H1 (cell line): Measurements from ENCODE around the gene C1QL2. TPM values are rescaled to one million over a fixed set of nuclear protein-coding genes. Genes with fewer than 3 reads are reported as not detected.
A peak's percentile ranks its signal among the peaks of the same experiment; 100 is the strongest.

Experiments used
- CTCF ChIA-PET: fragments of 300-600 bp; sonication (Branson Sonifier 250); formaldehyde crosslinking; loops from one replicate; lab custom pipeline; 2021; ENCODE audit not compliant: partially characterized antibody; lab: Charles Lee
- POLR2A ChIA-PET: fragments of 300-600 bp; sonication (Branson Sonifier 250); formaldehyde crosslinking; loops from one replicate; lab custom pipeline; 2021; ENCODE audit warnings: inconsistent platforms; ENCODE audit not compliant: partially characterized antibody; lab: Charles Lee
- DNase-seq, 2 experiments: peaks; one replicate each; pipeline versions ENCODE4 v3.0.0 to v3.0.0-alpha.2; 2010 to 2022; ENCODE audit warnings: low spot score in 2 of 2, low read depth in 1 of 2, mixed read lengths in 1 of 2
- FAIRE-seq: peaks from 2 replicates; lab custom pipeline; 2011; peaks lifted over from hg19 to GRCh38; lab: Jason Lieb, UNC
- H2AFZ ChIP-seq: 2 replicates; pipeline ENCODE4 v1.8.1; 2012; ENCODE audit warnings: low read length, inconsistent platforms
- H2AK5ac ChIP-seq: 2 replicates; pipeline ENCODE4 v1.6.1; 2013; ENCODE audit warnings: low read depth, low read length
- H2BK120ac ChIP-seq: replicated peaks from 2 replicates; pipeline ENCODE3; 2013; ENCODE audit warnings: low read depth, low read length, inconsistent platforms
- H2BK12ac ChIP-seq: 2 replicates; pipeline ENCODE4 v1.6.1; 2013; ENCODE audit warnings: low read depth, low read length
- H2BK15ac ChIP-seq: 2 replicates; pipeline ENCODE4 v1.6.1; 2013; ENCODE audit warnings: low read length
- H2BK20ac ChIP-seq: 2 replicates; pipeline ENCODE4 v1.6.1; 2013; ENCODE audit warnings: low read length
- H2BK5ac ChIP-seq: 2 replicates; pipeline ENCODE4 v1.6.1; 2013; ENCODE audit warnings: low read depth, low read length
- H3K14ac ChIP-seq: 2 replicates; pipeline ENCODE4 v1.6.1; 2013; ENCODE audit warnings: inconsistent platforms; ENCODE audit not compliant: insufficient read length
- H3K18ac ChIP-seq: 2 replicates; pipeline ENCODE4 v1.6.1; 2013; ENCODE audit warnings: low read length; ENCODE audit errors: extremely low read depth
- H3K23ac ChIP-seq: 2 replicates; pipeline ENCODE4 v1.6.1; 2013; ENCODE audit warnings: inconsistent platforms; ENCODE audit not compliant: insufficient read length
- H3K23me2 ChIP-seq: 2 replicates; pipeline ENCODE4 v1.6.1; 2013; ENCODE audit warnings: low read depth, low read length
- H3K27ac ChIP-seq: 2 replicates; pipeline ENCODE4 v1.6.1; 2011; ENCODE audit warnings: low read depth, low read length, inconsistent platforms
- H3K27me3 ChIP-seq, 4 experiments: replicated peaks in 1 of 4; 1 replicate in 1 of 4; 2 replicates in 3 of 4; pipeline versions ENCODE4 v1.6.1 to v1.8.1; 2011 to 2013; ENCODE audit warnings: low read length in 3 of 4, mild to moderate bottlenecking in 3 of 4, inconsistent platforms in 2 of 4, mixed read lengths in 2 of 4, moderate library complexity in 1 of 4; ENCODE audit not compliant: control insufficient read depth in 3 of 4, insufficient read depth in 3 of 4; ENCODE audit errors: extremely low read depth in 1 of 4
- H3K36me3 ChIP-seq, 4 experiments: 2 replicates each; pipeline versions ENCODE4 v1.6.1 to v1.8.1; 2011 to 2013; ENCODE audit warnings: mild to moderate bottlenecking in 4 of 4, low read length in 3 of 4, moderate library complexity in 2 of 4, control low read depth in 1 of 4, inconsistent platforms in 1 of 4; ENCODE audit not compliant: insufficient read depth in 4 of 4, control insufficient read depth in 2 of 4
- H3K4ac ChIP-seq: replicated peaks from 2 replicates; pipeline ENCODE3; 2013; ENCODE audit warnings: low read length, low read depth, mixed read lengths, inconsistent platforms; ENCODE audit not compliant: insufficient read length
- H3K4me1 ChIP-seq, 4 experiments: replicated peaks in 1 of 4; 1 replicate in 1 of 4; 2 replicates in 3 of 4; pipeline versions ENCODE4 v1.6.1 to v1.8.1; 2011 to 2013; ENCODE audit warnings: low read length in 3 of 4, inconsistent platforms in 2 of 4, mixed read lengths in 1 of 4; ENCODE audit not compliant: insufficient read depth in 4 of 4, control insufficient read depth in 3 of 4
- H3K4me2 ChIP-seq, 2 experiments: 2 replicates each; pipeline versions ENCODE4 v1.6.1 to v1.8.1; 2011 to 2013; ENCODE audit warnings: low read depth in 2 of 2, low read length in 2 of 2, control low read depth in 1 of 2, inconsistent platforms in 1 of 2, mild to moderate bottlenecking in 1 of 2; ENCODE audit not compliant: insufficient read depth in 1 of 2
- H3K4me3 ChIP-seq, 4 experiments: fragments of 200-600, 300-600 bp in 1 of 4; sonication (generic), shearing (Covaris generic), sonication (Bioruptor Twin) in 1 of 4; 2 replicates each; pipeline versions ENCODE4 v1.5.1 to v1.8.1; 2011 to 2016; ENCODE audit warnings: low read length in 4 of 4, low read depth in 3 of 4, control low read depth in 2 of 4, inconsistent platforms in 2 of 4, mild to moderate bottlenecking in 2 of 4, mixed read lengths in 1 of 4, moderate library complexity in 1 of 4; ENCODE audit not compliant: insufficient read depth in 2 of 4; ENCODE audit errors: extremely low read depth in 1 of 4
- H3K56ac ChIP-seq: replicated peaks from 2 replicates; pipeline ENCODE3; 2013; ENCODE audit warnings: low read depth, mild to moderate bottlenecking, mixed read lengths, low read length, inconsistent platforms; ENCODE audit not compliant: insufficient read length
- H3K79me1 ChIP-seq: 2 replicates; pipeline ENCODE4 v1.6.1; 2013; ENCODE audit warnings: low read depth, low read length, control low read depth
- H3K79me2 ChIP-seq, 2 experiments: 2 replicates each; pipeline versions ENCODE4 v1.6.1 to v1.8.1; 2012 to 2013; ENCODE audit warnings: low read length in 2 of 2, mild to moderate bottlenecking in 2 of 2, inconsistent platforms in 1 of 2; ENCODE audit not compliant: insufficient read depth in 2 of 2, control insufficient read depth in 1 of 2
- H3K9ac ChIP-seq, 4 experiments: replicated peaks in 1 of 4; 1 replicate in 1 of 4; 2 replicates in 3 of 4; pipeline versions ENCODE4 v1.6.1 to v1.8.1; 2011 to 2013; ENCODE audit warnings: low read depth in 3 of 4, low read length in 3 of 4, control low read depth in 2 of 4, mild to moderate bottlenecking in 2 of 4, moderate library complexity in 2 of 4, inconsistent platforms in 1 of 4; ENCODE audit errors: extremely low read depth in 1 of 4
- H3K9me3 ChIP-seq, 2 experiments: 2 replicates each; pipeline versions ENCODE4 v1.6.1 to v1.8.1; 2012 to 2013; ENCODE audit warnings: mild to moderate bottlenecking in 2 of 2, moderate library complexity in 2 of 2, control low read depth in 1 of 2, inconsistent platforms in 1 of 2, low read depth in 1 of 2, low read length in 1 of 2, mixed read lengths in 1 of 2; ENCODE audit not compliant: insufficient read depth in 2 of 2
- H4K20me1 ChIP-seq, 2 experiments: replicated peaks in 1 of 2; 2 replicates each; pipeline versions ENCODE3 to v1.8.1; 2011 to 2013; ENCODE audit warnings: inconsistent platforms in 2 of 2, low read length in 2 of 2, mild to moderate bottlenecking in 1 of 2; ENCODE audit not compliant: insufficient read depth in 2 of 2, control insufficient read depth in 1 of 2
- H4K5ac ChIP-seq: 2 replicates; pipeline ENCODE4 v1.6.1; 2013; ENCODE audit warnings: low read length, low read depth, mixed read lengths, inconsistent platforms; ENCODE audit not compliant: insufficient read length
- H4K8ac ChIP-seq: 2 replicates; pipeline ENCODE4 v1.8.0; 2013; ENCODE audit warnings: mild to moderate bottlenecking, moderate library complexity, low read length, inconsistent platforms; ENCODE audit not compliant: insufficient read depth; ENCODE audit errors: extremely low read depth
- H4K91ac ChIP-seq: replicated peaks from 2 replicates; pipeline ENCODE3; 2013; ENCODE audit warnings: low read length, mixed read lengths, inconsistent platforms; ENCODE audit not compliant: insufficient read length
- BCL11A ChIP-seq, 2 experiments: IDR thresholded peaks; one replicate each; pipeline ENCODE4 v1.6.1; 2011; ENCODE audit warnings: low read depth in 2 of 2, low read length in 2 of 2, mild to moderate bottlenecking in 2 of 2
- CREB1 ChIP-seq: IDR thresholded peaks from 2 replicates; pipeline ENCODE4 v1.6.1; 2012; ENCODE audit warnings: inconsistent platforms
- GABPA ChIP-seq: IDR thresholded peaks from 2 replicates; pipeline ENCODE4 v1.6.1; 2011; ENCODE audit warnings: mild to moderate bottlenecking, low read length, moderate library complexity, borderline replicate concordance; ENCODE audit not compliant: insufficient read depth
- HDAC6 ChIP-seq: IDR thresholded peaks from one replicate; pipeline ENCODE4 v1.7.1; 2012; ENCODE audit warnings: low read depth, mild to moderate bottlenecking, inconsistent platforms, low read length, moderate library complexity
- JUND ChIP-seq: IDR thresholded peaks from 2 replicates; pipeline ENCODE4 v1.6.1; 2011; ENCODE audit warnings: mild to moderate bottlenecking, improper control_type of control experiment, low read length
- NRF1 ChIP-seq: IDR thresholded peaks from 2 replicates; pipeline ENCODE4 v1.6.1; 2011; ENCODE audit warnings: mild to moderate bottlenecking, low read depth, low read length, improper control_type of control experiment
- POLR2A ChIP-seq, 2 experiments: IDR thresholded peaks; 1 replicate in 1 of 2; 2 replicates in 1 of 2; pipeline ENCODE4 v1.6.1; 2011; ENCODE audit warnings: low read depth in 2 of 2, low read length in 2 of 2, mild to moderate bottlenecking in 2 of 2; ENCODE audit errors: control extremely low read depth in 1 of 2
- POLR2AphosphoS5 ChIP-seq: IDR thresholded peaks from 2 replicates; pipeline ENCODE4 v1.6.1; 2011; ENCODE audit warnings: low read depth, low read length
- RFX5 ChIP-seq: IDR thresholded peaks from 2 replicates; pipeline ENCODE4 v1.6.1; 2011; ENCODE audit warnings: low read depth, low read length, improper control_type of control experiment, borderline replicate concordance
- SIRT6 ChIP-seq: IDR thresholded peaks from one replicate; pipeline ENCODE4 v1.7.1; 2012; ENCODE audit warnings: low read length, inconsistent platforms
- SP1 ChIP-seq: IDR thresholded peaks from 2 replicates; pipeline ENCODE4 v1.6.1; 2011; ENCODE audit warnings: low read depth, low read length
- SP4 ChIP-seq: IDR thresholded peaks from 2 replicates; pipeline ENCODE4 v1.6.1; 2012; ENCODE audit warnings: low read length, inconsistent platforms
- TAF7 ChIP-seq: optimal IDR thresholded peaks from 2 replicates; pipeline ENCODE3; 2011; ENCODE audit warnings: low read depth, mild to moderate bottlenecking, inconsistent platforms, low read length, moderate library complexity, borderline replicate concordance
- ZNF274 ChIP-seq: IDR thresholded peaks from 2 replicates; pipeline ENCODE4 v1.7.0; 2012; ENCODE audit warnings: low read length, borderline replicate concordance; ENCODE audit errors: extremely low read depth
- WGBS, 2 experiments: shearing (Covaris generic) in 1 of 2; methylation state at CpG; one replicate each; pipeline versions ENCODE4 v1.1.6 to v1.1.7; 2013 to 2015; ENCODE audit warnings: low lambda C conversion rate in 2 of 2, mixed read lengths in 2 of 2, inconsistent platforms in 1 of 2, low coverage in 1 of 2, missing lambda C conversion rate in 1 of 2; ENCODE audit not compliant: insufficient replicate concordance in 2 of 2, insufficient coverage in 1 of 2, insufficient read length in 1 of 2; ENCODE audit errors: extremely low coverage in 1 of 2, missing lambda C conversion rate in 1 of 2; 5-methylcytosine and 5-hydroxymethylcytosine counted together
- polyA plus RNA-seq, 7 experiments: library from polyadenylated mRNA; depleted of rRNA in 3 of 7; stranded (reverse) in 5 of 7; unstranded in 2 of 7; fragments of >200 nt in 5 of 7; fragments of 200-250 nt in 2 of 7; gene quantifications; 1 replicate in 5 of 7; 2 replicates in 1 of 7; 4 replicates in 1 of 7; pipeline versions ENCODE4 v1.2.1 to v1.2.3, GENCODE V29; 2011 to 2013; ENCODE audit warnings: missing spikeins in 2 of 7, mixed read lengths in 2 of 7
- total RNA-seq: library from RNA; stranded (reverse); fragmentation: NEBNext Ultra II Directional; extraction: Animal tissue kit (Norgen Biotek cat#: 25700); gene quantifications from 2 replicates; pipeline ENCODE4 v1.2.1, GENCODE V29; 2021
- TF ChIP-seq, protein P1 (sequence below): IDR thresholded peaks from 2 replicates; pipeline ENCODE4 v1.6.1; 2012; ENCODE audit warnings: inconsistent platforms

The C1QL2 gene
- total and polyA plus RNA-seq, 2 of the 8 experiments (the other 6 are each of a cell fraction or from before 2014, with no cell fraction given): 0.80 to 0.88 TPM

DNA sequence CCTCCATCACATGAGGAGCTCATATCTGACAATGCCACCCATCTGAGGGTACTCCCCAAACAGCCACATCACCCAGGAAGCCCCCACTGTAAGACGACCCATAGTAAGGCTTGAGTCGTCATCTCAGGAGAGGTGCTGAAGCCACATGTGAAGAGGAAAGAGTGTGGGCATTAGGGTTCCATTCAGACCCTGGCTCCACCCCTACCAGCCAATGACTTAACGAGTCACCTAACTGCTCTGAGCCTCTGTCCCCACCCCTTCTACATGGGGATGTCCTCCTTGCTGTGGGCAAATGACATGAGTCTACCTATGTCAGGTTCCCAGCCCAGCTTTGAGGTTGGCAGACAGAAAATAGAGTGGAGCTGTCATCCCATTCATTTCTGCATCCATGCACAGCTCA is 46.3 kb downstream of the C1QL2 start:
- Histone ChIP-seq H2AK5ac (peak overlapping the region; percentile 43; the same call in 1 of the 2 replicates), H3K79me2 (no peaks in the 10 kb centered on the region), H4K5ac (no peak overlapping the region), H3K27me3 (no peaks in the 10 kb centered on the region; a peak in 2 of 7 replicates), H3K4me1 (peaks cover 14 to 31% (median 19%) of the 10 kb centered on the region in 4 experiments), H3K4ac (no peak overlapping the region), H2BK20ac (peak overlapping the region; percentile 17; the same call in 1 of the 2 replicates), H3K23me2 (no peaks in the 10 kb centered on the region; the same call in 1 of the 2 replicates), H3K23ac (no peak overlapping the region), H3K9me3 (no peaks in the 10 kb centered on the region), H4K91ac (peak overlapping the region; percentile 52), H4K8ac (no peak overlapping the region), H3K18ac (peak overlapping the region; percentile 6; the same call in 1 of the 2 replicates), H3K9ac (no peak overlapping the region), H2BK120ac (no peak overlapping the region), H2BK15ac (peak overlapping the region; percentile 66; the same call in 1 of the 2 replicates), H3K14ac (no peak overlapping the region), H3K79me1 (no peaks in the 10 kb centered on the region), H3K56ac (no peak overlapping the region), H3K27ac (no peak overlapping the region), H4K20me1 (no peaks in the 10 kb centered on the region), H3K4me2 (no peak overlapping the region; a peak in 1 of 4 replicates), H2AFZ (no peak overlapping the region), H2BK5ac (peak overlapping the region; percentile 67; the same call in 1 of the 2 replicates), H2BK12ac (peak overlapping the region; percentile 40; the same call in 1 of the 2 replicates), H3K4me3 (peak overlapping the region in 1 of 4 experiments; percentile 8; a peak in 1 of 8 replicates), H3K36me3 (no peaks in the 10 kb centered on the region)
- FAIRE-seq (no peak), DNase-seq (no peak)
- CTCF ChIA-PET: interaction anchor here (0.9 to 1.9 kb wide), 9 partner anchors 13 to 231 kb away, joined by 3 to 5 read pairs (median 4); no protein-coding TSS in a partner anchor
- no peak for TF ChIP-seq HDAC6
- no peak for TF ChIP-seq SP4
- no peak for TF ChIP-seq TAF7
- no peak for TF ChIP-seq CREB1
- no peak for TF ChIP-seq BCL11A (IDR thresholded peaks at IDR 0.05; ENCODE audit: low read depth in 2 of 2, low read length in 2 of 2)
- no peak for TF ChIP-seq POLR2AphosphoS5
- no peak for TF ChIP-seq NRF1
- no peak for TF ChIP-seq RFX5
- no peak for TF ChIP-seq JUND
- TF ChIP-seq GABPA: no peak
- no peak for TF ChIP-seq ZNF274
- TF ChIP-seq, protein P1, sequence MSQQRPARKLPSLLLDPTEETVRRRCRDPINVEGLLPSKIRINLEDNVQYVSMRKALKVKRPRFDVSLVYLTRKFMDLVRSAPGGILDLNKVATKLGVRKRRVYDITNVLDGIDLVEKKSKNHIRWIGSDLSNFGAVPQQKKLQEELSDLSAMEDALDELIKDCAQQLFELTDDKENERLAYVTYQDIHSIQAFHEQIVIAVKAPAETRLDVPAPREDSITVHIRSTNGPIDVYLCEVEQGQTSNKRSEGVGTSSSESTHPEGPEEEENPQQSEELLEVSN: no peak
- no peak for TF ChIP-seq POLR2A (IDR thresholded peaks at IDR 0.05; ENCODE audit: control extremely low read depth in 1 of 2, low read depth in 2 of 2, low read length in 2 of 2)
- no peak for TF ChIP-seq SIRT6
- TF ChIP-seq SP1: no peak
- 57% methylated on average over 3 of the region's 3 CpGs; no CpG with 5 or more reads in 1 of the 2 experiments for WGBS, 2 experiments
- POLR2A ChIA-PET: interaction anchor here (1.4 kb wide), 1 partner anchor 39 kb away, joined by 4 read pairs; no protein-coding TSS in a partner anchor
